ENCODE measurements around the gene XXYLT1. TPM values are rescaled to one million over a fixed set of nuclear protein-coding genes. Genes with fewer than 3 reads are reported as not detected.

The XXYLT1 gene
- polyA plus RNA-seq, 5 donors, result 23.6 to 31.7 (median 25.0) TPM

- DNase-seq, result no peak
These were observed 16.3 kb downstream of the XXYLT1 start for GRCh38 chr3:195254454-195255175.

GRCh38 chr3:195253923-195254432, 17.0 kb downstream of the XXYLT1 start:
- no peak for DNase-seq

- no peak for DNase-seq
These were observed 19.5 kb downstream of the XXYLT1 start for GRCh38 chr3:195251336-195252065.

- DNase-seq, result no peak
These were observed 20.3 kb downstream of the XXYLT1 start for GRCh38 chr3:195250473-195251251.

- DNase-seq, result no peak
These were observed 21.0 kb downstream of the XXYLT1 start for GRCh38 chr3:195249858-195250464.

- DNase-seq, result no peak
These were observed 21.7 kb downstream of the XXYLT1 start for GRCh38 chr3:195249057-195249770.

GRCh38 chr3:195248281-195248680, 22.7 kb downstream of the XXYLT1 start:
- no peak for DNase-seq

GRCh38 chr3:195247863-195248189, 23.1 kb downstream of the XXYLT1 start:
- DNase-seq, result no peak

GRCh38 chr3:195247086-195247862, 23.7 kb downstream of the XXYLT1 start:
- DNase-seq, result no peak

GRCh38 chr3:195246581-195246995, 24.4 kb downstream of the XXYLT1 start:
- DNase-seq, result no peak

GRCh38 chr3:195245531-195245951, 25.4 kb downstream of the XXYLT1 start:
- DNase-seq, result no peak

- no peak for DNase-seq
These were observed 29.2 kb downstream of the XXYLT1 start for GRCh38 chr3:195241592-195242355.

- DNase-seq, result no peak
These were observed 30.0 kb downstream of the XXYLT1 start for GRCh38 chr3:195240939-195241338.

GRCh38 chr3:195240171-195240701, 30.7 kb downstream of the XXYLT1 start:
- no peak for DNase-seq

- DNase-seq, result no peak
These were observed 31.8 kb downstream of the XXYLT1 start for GRCh38 chr3:195239121-195239520.

- no peak for DNase-seq
These were observed 32.3 kb downstream of the XXYLT1 start for GRCh38 chr3:195238586-195239118.

GRCh38 chr3:195238081-195238571, 32.8 kb downstream of the XXYLT1 start:
- no peak for DNase-seq

- no peak for DNase-seq
These were observed 34.0 kb downstream of the XXYLT1 start for GRCh38 chr3:195236801-195237570.
